LoVo (cell line): ENCODE data around the gene ZNF639.
"Not testable (repeated sequence)": the region's sequence is repeated elsewhere in the genome, so short reads cannot be mapped to it uniquely, and the experiment has no call there.

Experiments used
- DNase-seq: peaks from one replicate; pipeline ENCODE4 v3.0.0-alpha.2; 2016; ENCODE audit warnings: low spot score

Gene ZNF639, protein sequence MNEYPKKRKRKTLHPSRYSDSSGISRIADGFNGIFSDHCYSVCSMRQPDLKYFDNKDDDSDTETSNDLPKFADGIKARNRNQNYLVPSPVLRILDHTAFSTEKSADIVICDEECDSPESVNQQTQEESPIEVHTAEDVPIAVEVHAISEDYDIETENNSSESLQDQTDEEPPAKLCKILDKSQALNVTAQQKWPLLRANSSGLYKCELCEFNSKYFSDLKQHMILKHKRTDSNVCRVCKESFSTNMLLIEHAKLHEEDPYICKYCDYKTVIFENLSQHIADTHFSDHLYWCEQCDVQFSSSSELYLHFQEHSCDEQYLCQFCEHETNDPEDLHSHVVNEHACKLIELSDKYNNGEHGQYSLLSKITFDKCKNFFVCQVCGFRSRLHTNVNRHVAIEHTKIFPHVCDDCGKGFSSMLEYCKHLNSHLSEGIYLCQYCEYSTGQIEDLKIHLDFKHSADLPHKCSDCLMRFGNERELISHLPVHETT

DNA sequence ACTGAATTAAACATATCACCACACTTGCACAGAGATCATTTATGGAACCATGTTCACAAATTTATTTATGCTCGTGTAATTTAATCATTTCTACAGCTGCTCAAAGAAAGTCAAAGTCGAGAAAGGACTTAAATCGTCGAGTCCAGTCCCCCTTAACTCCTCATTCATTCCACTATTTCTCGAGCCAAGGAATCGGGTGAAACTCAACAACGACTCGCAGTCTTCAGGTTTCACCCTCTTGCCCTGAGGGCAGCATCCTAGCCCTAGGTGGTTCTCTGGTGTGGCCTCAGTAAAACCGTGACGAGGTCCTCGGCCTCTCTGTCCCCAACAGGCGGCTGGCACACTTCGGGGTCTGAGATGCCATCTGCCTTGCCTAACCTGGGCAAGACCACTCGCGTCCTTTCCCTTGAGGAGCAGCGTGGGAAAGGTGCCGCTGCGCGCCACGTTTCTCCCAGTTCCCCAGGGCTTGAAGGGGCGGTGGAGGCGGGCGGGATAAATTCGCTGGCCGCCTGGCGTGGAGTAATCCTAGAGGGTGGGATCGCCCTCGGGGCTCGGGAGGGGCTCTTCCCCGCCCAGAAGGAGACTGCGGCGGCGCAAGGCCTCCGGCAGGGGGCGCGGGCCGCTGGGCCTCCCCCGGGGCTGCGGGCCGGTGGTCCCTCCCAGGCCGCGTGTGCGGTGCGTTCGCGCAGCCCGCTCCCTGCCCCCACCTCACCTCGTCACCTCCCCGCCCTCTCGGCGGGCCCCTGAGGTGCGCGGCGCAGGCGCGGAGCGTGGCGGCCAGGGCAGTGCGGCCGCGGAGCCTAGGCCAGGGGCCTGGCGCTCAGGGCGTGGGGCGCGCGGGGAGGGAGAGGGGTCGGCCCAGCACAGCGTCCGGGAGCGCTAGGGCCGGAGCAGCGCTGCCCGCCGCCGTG is at the start of gene ZNF639:
Gene ZNF639, plus strand, starts transcription at position 746 of the 911 bp plus-strand sequence. CDS start 5,263 bp downstream, outside the sequence.
- DNase-seq, result peak; percentile 88

DNA sequence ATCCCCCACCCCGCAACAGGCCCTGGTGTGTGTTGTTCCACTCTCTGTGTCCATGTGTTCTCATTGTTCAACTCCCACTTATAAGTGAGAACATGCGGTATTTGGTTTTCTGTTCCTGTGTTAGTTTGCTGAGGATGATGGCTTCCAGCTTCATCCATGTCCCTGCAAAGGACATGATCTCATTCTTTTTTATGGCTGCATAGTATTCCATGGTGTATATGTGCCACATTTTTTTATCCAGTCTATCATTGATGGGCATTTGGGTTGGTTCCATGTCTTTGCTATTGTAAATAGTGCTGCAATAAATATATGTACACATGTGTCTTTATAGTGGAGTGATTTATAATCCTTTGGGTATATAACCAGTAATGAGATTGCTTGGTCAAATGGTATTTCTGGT is 48.4 kb upstream of the ZNF639 start:
- DNase-seq, result not testable (repeated sequence)

DNA sequence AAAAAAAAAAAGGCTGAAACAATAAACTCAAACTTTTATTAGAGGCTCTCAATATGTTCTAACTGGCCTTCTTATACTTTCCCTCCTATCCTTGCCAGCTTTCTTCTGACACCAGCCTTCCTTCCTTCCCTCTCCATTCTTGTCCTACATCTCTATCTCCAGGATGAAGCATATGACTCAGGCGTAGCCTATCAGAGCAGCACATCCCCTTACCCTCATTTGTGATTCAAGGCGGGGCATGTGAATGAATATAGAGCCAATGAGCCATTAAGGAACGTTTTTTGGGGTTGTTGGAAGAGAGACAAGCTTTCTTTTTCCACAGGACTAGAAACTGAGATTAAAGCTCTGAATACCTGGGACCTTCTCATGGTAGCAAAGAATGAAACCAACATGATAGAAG is 46.8 kb upstream of the ZNF639 start:
- no peak for DNase-seq

DNA sequence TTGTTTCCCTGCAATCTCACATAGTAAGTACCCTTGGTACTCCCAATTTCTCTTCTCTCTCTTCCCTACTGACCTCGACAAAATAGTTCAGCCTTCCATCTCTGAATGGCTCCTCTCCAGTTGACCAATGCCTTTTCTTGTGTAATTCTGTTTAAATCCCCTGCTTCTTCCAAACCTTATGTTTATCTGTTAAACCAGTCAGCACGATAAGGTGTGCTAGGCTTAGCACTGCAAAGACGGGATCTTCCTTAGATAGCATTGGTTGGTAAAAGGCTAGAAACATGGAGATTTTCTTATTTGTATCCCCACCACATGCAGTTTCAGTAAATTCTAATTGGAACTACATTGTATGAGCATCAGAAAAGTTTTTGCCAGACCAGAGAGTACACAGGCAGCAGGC is 46.1 kb upstream of the ZNF639 start:
- DNase-seq, result no peak

DNA sequence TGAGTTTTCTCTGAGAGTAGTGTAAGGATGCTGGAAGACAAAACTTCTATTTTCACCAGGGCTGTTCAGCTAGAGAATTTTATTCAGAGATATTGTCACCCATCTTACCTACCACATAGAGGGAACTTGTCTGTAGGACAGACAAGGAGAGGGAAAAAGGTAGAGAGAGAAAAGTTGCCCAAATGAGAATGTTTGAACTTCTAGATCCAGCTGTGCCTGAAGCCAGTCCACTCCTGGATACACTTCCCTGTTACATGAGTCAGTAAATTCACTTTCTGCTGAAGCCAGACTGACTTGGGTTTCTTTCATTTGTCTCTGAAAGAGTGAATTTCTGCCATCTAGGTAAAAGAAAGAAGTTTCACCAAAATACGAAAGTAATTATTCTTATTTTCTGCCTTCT is 44.7 kb upstream of the ZNF639 start:
- DNase-seq, result no peak

DNA sequence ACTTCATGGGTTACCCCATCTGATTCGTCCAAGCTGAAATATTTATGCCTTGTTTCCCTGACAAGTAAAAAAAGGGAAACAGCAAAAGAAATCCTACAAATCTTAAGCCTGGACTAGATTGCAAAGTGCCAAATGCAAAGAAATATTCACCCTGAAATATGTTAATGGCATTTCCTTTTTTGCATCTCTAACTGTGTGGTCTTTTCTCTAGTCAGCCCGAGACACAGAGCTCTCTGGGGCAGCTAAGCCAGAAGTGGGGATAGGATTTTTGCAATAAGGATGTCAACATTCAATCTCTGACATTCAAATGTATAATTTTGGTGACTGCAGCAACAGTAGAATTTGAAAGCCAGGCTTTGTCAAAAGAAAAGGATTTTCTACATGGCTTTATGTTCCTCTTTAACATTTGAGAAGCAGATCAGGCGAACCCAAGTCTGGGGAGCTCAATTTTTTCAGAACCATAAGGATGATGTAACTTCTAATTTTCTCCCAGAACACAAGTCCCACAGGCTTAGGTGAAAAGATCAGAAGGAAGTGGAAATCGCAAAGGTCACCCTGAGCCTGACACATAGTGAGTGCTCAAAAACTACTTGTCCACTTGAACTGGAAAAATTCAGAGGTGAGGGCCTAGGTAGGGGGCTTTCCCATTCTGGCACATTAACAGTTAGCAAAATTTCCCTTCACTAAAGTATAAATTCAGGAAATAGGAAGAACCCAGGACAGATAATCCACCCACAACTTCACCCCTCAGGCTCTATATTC is 43.7 kb upstream of the ZNF639 start:
- DNase-seq, result no peak

DNA sequence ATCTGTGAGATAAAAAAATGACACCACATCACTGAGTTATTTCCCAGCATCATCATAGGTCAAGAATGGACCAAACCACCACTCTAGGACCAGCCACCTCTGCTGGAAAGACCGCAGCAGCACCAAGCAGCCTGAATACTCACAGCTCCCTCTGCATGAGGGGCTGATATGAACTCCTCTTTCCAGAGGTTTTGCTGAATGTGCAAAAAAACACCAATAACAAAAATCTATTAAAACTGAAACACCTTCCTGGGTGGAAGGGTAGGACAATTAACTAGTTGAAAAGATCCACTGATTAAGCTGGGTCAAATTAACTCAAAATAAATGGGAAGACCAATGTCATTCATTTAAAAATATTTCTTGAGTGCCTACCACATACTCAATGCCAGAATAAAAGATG is 43.0 kb upstream of the ZNF639 start:
- DNase-seq, result no peak

DNA sequence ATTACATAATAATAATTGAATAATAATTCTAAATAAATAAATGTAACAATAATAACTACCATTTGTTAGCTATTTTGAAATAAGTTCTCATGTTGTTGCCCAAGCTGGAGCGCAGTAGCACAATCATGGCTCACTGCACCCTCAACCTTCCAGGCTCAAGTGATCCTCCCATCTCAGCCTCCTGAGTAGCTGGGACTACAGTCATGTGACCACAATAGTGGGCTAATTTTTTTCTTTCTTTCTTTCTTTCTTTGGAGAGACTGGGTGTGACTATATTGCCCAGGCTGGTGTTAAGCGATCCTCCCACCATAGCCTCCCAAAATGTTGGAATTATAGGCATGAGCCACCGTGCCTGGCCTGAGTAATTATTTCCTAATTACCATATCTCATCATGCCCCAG is 41.0 kb upstream of the ZNF639 start:
- DNase-seq, result no peak

DNA sequence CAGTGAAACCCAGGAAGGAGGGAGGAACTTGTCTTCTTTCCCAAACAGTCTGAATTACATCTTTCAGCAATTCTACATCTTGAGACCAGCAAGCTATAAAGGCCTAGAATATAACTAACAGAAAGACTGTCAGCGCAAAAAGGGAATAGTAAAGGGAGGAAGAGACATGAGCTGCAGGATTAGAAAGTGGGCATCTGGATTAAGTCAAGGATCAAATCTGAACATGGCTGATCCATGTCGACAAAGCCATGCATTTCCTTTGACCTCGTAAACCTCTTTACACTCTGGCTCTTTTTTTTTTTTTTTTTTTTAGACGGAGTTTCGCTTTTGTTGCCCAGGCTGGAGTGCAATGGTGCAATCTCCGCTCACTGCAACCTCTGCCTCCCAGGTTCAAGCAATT is 36.5 kb upstream of the ZNF639 start:
- no peak for DNase-seq

DNA sequence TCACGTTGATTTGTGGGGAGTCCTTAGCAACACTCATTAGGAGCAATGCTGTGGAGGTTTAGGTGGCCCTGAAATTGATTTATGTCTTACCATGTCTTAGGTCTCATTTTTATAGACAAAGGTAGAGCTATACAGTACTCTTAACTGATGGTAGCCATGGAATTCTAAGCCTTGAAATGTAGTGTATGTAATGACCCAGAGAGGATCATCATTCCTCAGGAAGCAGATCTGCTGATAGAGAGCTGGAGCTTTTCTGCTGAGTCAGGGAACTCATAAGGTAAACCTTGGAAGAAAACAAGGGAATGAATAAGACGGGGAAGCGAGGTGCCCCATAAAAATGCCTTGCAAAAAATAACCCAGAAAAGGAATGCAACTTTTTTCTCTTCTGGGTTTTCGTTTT is 34.0 kb upstream of the ZNF639 start:
- no peak for DNase-seq

DNA sequence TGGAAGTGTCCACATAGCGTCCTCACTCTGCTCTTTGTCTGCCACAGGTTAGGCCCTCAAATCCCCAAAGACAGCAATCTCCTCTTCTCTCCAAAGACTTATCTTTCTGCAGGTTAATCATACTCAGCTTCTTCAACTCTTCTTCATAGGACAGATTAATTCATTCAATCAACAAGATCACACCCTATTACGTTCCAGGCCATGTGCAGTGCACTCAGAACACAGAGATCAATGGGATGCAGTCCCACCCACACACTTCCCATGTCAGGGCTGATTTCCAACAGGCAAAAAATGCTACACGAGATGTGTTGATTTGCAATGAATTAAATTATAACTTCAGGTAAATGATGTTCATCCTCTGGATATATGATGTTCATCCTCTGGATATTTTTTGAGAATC is 33.5 kb upstream of the ZNF639 start:
- no peak for DNase-seq

DNA sequence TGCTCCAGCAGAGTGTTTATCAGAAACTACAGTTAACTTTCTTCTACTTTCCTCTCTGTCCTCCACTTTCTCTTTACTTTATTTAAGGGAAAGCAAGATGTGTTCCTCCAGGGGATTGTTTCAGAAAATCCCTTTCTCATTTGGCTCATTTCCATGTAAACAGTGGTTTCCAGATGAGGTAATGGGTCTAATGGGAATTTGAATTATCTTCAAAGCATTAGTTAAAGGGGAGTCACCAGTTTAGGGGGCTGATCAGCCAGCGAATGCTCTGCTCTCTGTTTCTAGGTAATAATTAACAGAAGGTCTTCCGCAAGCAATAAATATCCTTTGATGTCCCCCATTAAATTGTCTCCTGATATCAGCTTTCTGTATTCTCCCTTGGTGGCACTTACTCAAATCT is 30.4 kb upstream of the ZNF639 start:
- no peak for DNase-seq

DNA sequence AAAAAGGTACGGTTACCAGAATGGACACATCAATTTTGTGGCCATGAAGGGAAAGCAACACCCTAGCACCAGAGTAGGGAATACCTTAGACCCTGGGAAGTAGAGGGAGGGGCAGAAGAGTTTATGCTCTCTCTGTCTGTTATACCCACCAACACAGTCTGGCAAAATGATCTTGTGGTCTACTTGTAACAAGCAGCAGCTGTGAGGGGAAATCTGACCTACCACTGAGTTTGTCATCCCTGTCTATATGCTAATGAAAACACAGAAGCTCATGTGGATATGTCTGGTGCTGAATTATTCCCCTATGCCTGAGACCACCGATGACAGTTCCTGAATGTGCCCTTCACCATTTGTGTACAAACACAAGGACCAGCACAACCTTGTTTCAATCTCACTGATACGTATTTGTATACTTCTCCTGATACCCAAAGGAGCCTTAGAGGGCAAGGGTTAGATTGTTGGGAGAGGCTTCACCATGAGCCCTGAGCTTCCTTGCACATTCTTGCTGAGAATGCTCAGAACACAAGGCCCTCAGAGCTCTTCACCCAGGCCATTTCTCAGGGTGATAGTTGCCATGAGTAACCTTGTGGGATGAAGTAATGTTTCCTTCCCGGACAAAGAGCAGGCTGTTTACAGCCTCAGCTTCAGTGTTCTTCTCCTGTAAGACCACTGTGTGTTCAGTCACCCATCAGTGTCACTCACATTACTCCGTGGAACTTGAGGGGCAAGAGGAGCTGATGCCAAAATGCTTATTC is 24.7 kb upstream of the ZNF639 start:
- no peak for DNase-seq

DNA sequence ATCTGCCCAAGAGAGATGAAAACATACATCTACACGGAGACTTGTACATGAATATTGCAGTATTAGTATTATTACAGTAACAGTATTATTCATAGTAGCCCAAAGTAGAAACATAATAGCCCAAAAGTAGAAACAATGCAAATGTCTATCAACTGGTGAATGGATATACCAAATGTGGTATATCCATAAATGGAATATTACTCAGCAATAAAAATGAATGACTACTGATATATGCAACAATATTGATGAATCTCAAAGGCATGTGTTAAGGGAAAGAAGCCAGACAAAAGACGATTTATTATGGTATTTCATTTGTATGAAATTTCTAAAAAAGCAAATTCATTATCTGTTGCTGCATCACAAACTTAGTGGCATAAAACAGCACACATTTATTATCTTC is 23.5 kb upstream of the ZNF639 start:
- no peak for DNase-seq

DNA sequence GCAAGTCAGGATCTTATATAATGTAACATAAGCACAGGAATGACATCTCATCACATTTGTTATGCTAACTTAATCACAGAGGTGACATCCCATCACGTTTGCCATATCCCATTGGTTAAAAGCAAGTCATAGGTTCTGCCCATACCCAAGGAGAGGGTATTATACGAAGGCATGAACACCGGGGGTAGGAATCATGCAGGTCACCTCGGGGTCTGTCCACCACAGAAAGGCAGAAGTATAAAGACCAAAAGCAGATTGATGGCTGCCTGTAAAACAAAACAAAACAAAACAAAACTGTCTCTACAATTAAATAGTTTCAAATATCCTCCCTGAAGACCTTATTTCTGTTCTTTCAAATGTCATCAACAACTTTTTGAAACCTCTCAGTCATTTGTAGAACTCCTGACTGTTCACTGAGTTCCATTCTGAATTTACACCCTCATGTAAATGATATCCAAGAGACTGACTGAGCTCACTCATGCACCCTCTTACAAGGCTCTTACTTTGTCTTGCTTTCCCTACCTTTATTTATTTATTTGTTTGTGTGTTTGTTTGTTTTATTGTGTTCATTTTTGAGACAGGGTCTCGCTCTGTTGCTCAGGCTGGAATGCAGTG is 22.7 kb upstream of the ZNF639 start:
- DNase-seq, result no peak

DNA sequence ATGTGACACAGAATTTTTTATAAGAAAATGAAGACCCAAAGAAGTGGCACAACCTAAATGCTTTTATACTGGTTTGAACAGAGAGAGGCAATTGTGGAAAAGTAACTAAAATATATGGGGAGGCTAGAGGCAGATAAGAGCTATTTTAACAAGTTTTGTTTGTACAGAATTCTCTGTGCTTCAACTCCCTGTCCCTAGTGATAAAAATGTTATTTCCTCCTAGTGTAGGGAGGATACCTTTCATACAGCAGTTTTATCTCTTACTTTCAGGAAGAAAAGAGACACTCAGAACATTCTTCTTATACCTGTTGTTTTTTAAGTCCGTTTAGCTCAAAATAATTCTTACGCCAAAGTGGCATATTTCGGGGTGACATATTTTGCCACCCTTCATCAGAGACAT is 21.2 kb upstream of the ZNF639 start:
- no peak for DNase-seq

DNA sequence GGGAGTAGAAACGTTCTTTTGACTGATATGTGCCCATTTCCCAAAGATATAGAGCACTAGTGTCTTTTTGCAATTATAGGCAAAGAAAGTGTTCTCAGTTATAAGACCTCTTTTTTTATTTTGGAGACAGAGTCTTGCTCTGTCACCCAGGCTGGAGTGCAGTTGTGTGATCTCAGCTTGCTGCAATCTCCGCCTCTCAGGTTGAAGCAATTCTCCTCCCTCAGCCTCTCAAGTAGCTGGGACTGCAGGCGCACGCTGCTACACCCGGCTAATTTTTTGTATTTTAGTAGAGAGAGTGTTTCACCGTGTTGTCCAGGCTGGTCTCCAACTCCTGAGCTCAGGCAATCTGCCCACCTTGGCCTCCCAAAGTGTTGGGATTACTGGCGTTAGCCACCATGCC is 20.7 kb upstream of the ZNF639 start:
- DNase-seq, result no peak

DNA sequence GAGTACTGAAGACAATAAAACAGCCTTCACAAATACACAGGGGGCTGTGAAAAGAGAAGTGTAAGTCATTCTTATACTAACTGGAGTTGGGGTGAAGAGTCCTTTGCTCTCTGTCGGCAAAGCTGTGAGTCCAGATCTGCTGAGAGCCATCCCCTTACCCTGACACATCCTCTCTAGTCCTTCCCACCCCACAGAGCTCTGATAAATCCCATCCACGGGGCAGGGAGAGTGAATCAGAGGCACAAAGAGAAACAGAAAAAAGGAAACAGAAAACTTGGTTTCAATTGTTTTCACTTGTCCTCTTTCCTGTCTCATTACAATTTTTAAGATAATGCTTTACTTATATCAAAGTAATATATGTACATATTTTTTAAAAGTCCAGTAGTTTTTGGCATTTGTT is 18.2 kb upstream of the ZNF639 start:
- no peak for DNase-seq

DNA sequence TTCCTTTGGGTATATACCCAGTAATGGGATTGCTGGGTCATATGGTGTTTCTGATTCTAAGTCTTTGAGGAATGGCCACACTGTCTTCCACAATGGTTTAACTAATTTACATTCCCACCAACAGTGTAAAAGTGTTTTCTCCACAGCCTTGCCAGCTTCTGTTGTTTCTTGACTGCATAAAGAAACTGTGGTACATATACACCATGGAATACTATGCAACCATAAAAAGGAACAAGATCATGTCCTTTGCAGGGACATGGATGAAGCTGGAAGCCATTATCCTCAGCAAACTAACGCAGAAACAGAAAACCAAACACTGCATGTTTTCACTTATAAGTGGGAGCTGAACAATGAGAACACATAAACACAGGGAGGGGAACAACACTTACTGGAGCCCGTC is 15.5 kb upstream of the ZNF639 start:
- DNase-seq, result not testable (repeated sequence)

DNA sequence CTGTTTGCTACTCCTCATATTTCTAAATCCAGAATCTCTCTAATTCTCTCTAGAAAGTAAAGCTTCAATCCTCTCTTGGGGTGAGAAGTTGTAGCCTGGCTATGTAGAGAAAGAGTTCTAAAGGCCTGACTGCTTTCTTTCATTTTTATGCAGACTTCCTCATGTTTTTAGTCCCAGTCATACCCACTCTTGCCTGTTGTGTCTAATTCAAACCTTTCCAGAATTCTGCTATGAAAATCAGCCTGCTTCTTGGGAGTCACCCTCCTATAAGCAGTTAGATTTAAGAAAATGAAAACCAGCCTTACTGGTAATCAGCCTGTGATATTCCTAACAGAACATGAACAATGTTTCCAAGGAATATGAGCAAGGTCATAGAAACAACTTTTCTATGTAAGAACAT is 14.8 kb upstream of the ZNF639 start:
- DNase-seq, result no peak
